HEK293 (cell line): ENCODE measurements around the gene LRP10.

Experiments
- CTCF ChIA-PET: fragments of 350-600 bp; formaldehyde crosslinking; extraction: SDS; loops from one replicate; lab custom pipeline; 2021; ENCODE audit warnings: antibody characterized with exemption; lab: Yijun Ruan, JAX
- POLR2A ChIA-PET: fragments of 300-600 bp; formaldehyde crosslinking; extraction: SDS; loops from one replicate; lab custom pipeline; 2020; ENCODE audit warnings: antibody characterized with exemption, inconsistent platforms; lab: Yijun Ruan, JAX
- H3K27ac ChIP-seq: fragments of 200-500 bp; sonication (Bioruptor generic); 2 replicates; pipeline ENCODE4 v1.5.1; 2014; ENCODE audit warnings: low read depth, low read length, control low read depth, inconsistent platforms; ENCODE audit errors: extremely low read depth
- H3K36me3 ChIP-seq, 2 experiments: fragments of 200-500 bp in 1 of 2; sonication (Bioruptor generic) in 1 of 2; 1 replicate in 1 of 2; 2 replicates in 1 of 2; pipeline ENCODE4 v1.5.1; 2014 to 2017; ENCODE audit warnings: inconsistent platforms in 2 of 2, low read length in 2 of 2; ENCODE audit not compliant: control insufficient read depth in 2 of 2, insufficient read depth in 1 of 2
- H3K4me1 ChIP-seq: fragments of 200-500 bp; sonication (Bioruptor generic); 2 replicates; pipeline ENCODE4 v1.5.1; 2014; ENCODE audit warnings: mild to moderate bottlenecking, low read length, inconsistent platforms; ENCODE audit not compliant: control insufficient read depth, insufficient read depth
- H3K4me3 ChIP-seq: 2 replicates; pipeline ENCODE4 v1.5.1; 2011; ENCODE audit warnings: low read depth, mild to moderate bottlenecking, control low read depth, low read length, moderate library complexity
- H3K9me3 ChIP-seq: fragments of 200-500 bp; sonication (Bioruptor generic); 2 replicates; pipeline ENCODE4 v1.5.1; 2014; ENCODE audit warnings: low read depth, low read length, inconsistent platforms; ENCODE audit not compliant: control insufficient read depth, insufficient read depth
- BCL11B ChIP-seq: fragments of 450-650 bp; formaldehyde crosslinking; IDR thresholded peaks from 2 replicates; pipeline ENCODE4 v1.5.1; 2016; ENCODE audit warnings: low read depth, missing biosample characterization, missing genetic modification characterization
- GFI1B ChIP-seq: fragments of 450-650 bp; formaldehyde crosslinking; IDR thresholded peaks from 2 replicates; pipeline ENCODE4 v1.5.1; 2016; ENCODE audit warnings: missing biosample characterization, missing genetic modification characterization
- KLF8 ChIP-seq: fragments of 450-650 bp; formaldehyde crosslinking; IDR thresholded peaks from 2 replicates; pipeline ENCODE4 v1.5.1; 2016; ENCODE audit warnings: missing biosample characterization, missing genetic modification characterization
- SALL2 ChIP-seq: fragments of 450-650 bp; formaldehyde crosslinking; IDR thresholded peaks from 2 replicates; pipeline ENCODE4 v1.5.0; 2017; ENCODE audit warnings: missing biosample characterization, mild to moderate bottlenecking, missing genetic modification characterization, borderline replicate concordance
- ZBTB20 ChIP-seq: fragments of 450-650 bp; formaldehyde crosslinking; IDR thresholded peaks from 2 replicates; pipeline ENCODE4 v1.5.1; 2016; ENCODE audit warnings: missing biosample characterization, missing genetic modification characterization
- ZBTB48 ChIP-seq: fragments of 450-650 bp; formaldehyde crosslinking; IDR thresholded peaks from 2 replicates; pipeline ENCODE4 v1.5.1; 2016; ENCODE audit warnings: missing biosample characterization, missing genetic modification characterization
- ZEB2 ChIP-seq: fragments of 450-650 bp; formaldehyde crosslinking; IDR thresholded peaks from 2 replicates; pipeline ENCODE4 v1.5.1; 2016; ENCODE audit warnings: missing biosample characterization, missing genetic modification characterization
- ZIC2 ChIP-seq: fragments of 450-650 bp; formaldehyde crosslinking; IDR thresholded peaks from 2 replicates; pipeline ENCODE4 v1.5.1; 2016; ENCODE audit warnings: missing biosample characterization, missing genetic modification characterization
- ZNF112 ChIP-seq: fragments of 450-650 bp; formaldehyde crosslinking; IDR thresholded peaks from 2 replicates; pipeline ENCODE4 v1.5.0; 2017; ENCODE audit warnings: missing biosample characterization, missing genetic modification characterization
- ZNF157 ChIP-seq: fragments of 450-650 bp; formaldehyde crosslinking; IDR thresholded peaks from 2 replicates; pipeline ENCODE4 v1.5.1; 2016; ENCODE audit warnings: missing biosample characterization, missing genetic modification characterization
- ZNF16 ChIP-seq: fragments of 450-650 bp; formaldehyde crosslinking; IDR thresholded peaks from 2 replicates; pipeline ENCODE4 v1.5.1; 2016; ENCODE audit warnings: low read depth, missing biosample characterization, missing genetic modification characterization
- ZNF175 ChIP-seq: fragments of 450-650 bp; formaldehyde crosslinking; IDR thresholded peaks from 2 replicates; pipeline ENCODE4 v1.5.1; 2016; ENCODE audit warnings: missing biosample characterization, missing genetic modification characterization
- ZNF341 ChIP-seq: fragments of 450-650 bp; formaldehyde crosslinking; IDR thresholded peaks from 2 replicates; pipeline ENCODE4; 2016; ENCODE audit warnings: low read depth, missing biosample characterization, missing genetic modification characterization
- ZNF350 ChIP-seq: fragments of 450-650 bp; formaldehyde crosslinking; IDR thresholded peaks from 2 replicates; pipeline ENCODE4 v1.5.0; 2017; ENCODE audit warnings: missing biosample characterization, mild to moderate bottlenecking, missing genetic modification characterization
- ZNF561 ChIP-seq: fragments of 450-650 bp; IDR thresholded peaks from 2 replicates; pipeline ENCODE4 v1.5.1; 2018; ENCODE audit warnings: missing biosample characterization, missing genetic modification characterization, borderline replicate concordance
- ZNF701 ChIP-seq: fragments of 450-650 bp; formaldehyde crosslinking; IDR thresholded peaks from 2 replicates; pipeline ENCODE4 v1.5.1; 2016; ENCODE audit warnings: missing biosample characterization, missing genetic modification characterization
- TF ChIP-seq, protein P1 (sequence below): fragments of 450-650 bp; formaldehyde crosslinking; conservative IDR thresholded peaks from 2 replicates; pipeline ENCODE4 v1.5.1; 2016; ENCODE audit warnings: low read depth, missing biosample characterization, missing genetic modification characterization
- TF ChIP-seq, protein P2 (sequence below): fragments of 450-650 bp; formaldehyde crosslinking; IDR thresholded peaks from 2 replicates; pipeline ENCODE4 v1.5.1; 2016; ENCODE audit warnings: missing biosample characterization, missing genetic modification characterization

Gene LRP10

DNA sequence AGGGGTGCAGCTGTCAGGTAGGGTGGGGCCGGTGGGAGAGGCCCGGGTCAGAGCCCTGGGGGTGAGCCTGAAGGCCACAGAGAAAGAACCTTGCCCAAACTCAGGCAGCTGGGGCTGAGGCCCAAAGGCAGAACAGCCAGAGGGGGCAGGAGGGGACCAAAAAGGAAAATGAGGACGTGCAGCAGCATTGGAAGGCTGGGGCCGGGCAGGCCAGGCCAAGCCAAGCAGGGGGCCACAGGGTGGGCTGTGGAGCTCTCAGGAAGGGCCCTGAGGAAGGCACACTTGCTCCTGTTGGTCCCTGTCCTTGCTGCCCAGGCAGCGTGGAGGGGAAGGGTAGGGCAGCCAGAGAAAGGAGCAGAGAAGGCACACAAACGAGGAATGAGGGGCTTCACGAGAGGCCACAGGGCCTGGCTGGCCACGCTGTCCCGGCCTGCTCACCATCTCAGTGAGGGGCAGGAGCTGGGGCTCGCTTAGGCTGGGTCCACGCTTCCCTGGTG is 24.7 kb upstream of the LRP10 start:
- H3K36me3 ChIP-seq = no peaks in the 10 kb centered on the region; a peak in 1 of 3 replicates
- ChIA-PET CTCF (interaction anchor here (9.7 kb wide), 1 partner anchor 24 kb away, joined by 115 read pairs; no protein-coding TSS in a partner anchor), POLR2A (interaction anchor here (0.9 kb wide), 1 partner anchor 12 kb away, joined by 3 read pairs; no protein-coding TSS in a partner anchor)
- H3K27ac ChIP-seq = no peak overlapping the region
- no peaks in the 10 kb centered on the region for H3K9me3 ChIP-seq
- H3K4me1 ChIP-seq = no peaks in the 10 kb centered on the region
- H3K4me3 ChIP-seq = no peak overlapping the region
- 0 out of 2 replicates have a peak, but pooled peaks have one; percentile 33 for TF ChIP-seq ZNF341 (tag by site-specific recombination)
- no peak for TF ChIP-seq KLF8 (tag by site-specific recombination)

DNA sequence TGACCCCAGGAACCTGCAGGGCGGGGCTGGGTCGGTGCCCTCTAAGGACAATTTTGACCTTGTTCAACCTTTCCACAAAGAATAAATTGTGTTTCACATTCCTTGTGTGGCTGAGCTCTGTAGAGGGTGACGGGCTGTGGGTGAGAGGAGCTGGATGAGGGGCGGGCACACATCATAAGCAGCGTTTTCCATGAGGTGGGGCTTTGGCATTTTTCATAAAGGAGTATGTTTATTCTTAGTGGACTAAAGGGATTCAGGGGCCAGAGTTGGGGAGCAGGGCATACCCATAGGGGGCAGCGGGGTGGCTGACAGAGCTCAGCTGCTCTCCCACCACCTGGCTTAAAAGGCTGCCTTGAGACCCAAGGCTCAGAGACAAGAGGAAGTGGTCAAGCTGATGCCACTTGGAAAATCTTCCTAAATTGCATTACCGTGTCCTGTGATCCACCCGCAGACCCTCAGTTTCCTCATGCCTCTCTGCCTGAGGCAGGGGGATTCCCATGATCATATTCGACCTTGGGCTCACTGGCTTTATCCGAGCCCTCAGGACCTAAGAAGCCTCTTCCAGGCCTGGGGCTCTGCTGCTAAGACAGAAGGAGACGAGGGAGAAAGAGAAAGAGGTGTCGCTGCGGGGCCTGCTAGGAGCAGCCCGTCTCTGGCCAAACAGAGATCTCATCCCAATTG is 23.7 kb upstream of the LRP10 start:
- POLR2A ChIA-PET = interaction anchor here (0.9 kb wide), 1 partner anchor 13 kb away, joined by 3 read pairs; no protein-coding TSS in a partner anchor
- H3K4me3 ChIP-seq = no peak overlapping the region
- CTCF ChIA-PET = interaction anchor here (1.0 to 9.7 kb wide), 3 partner anchors 25 to 291 kb away, joined by 3 to 115 read pairs (median 6); no protein-coding TSS in a partner anchor
- no peaks in the 10 kb centered on the region for H3K4me1 ChIP-seq
- no peak for TF ChIP-seq ZNF350
- TF ChIP-seq ZNF16 = no peak
- no peak for TF ChIP-seq GFI1B (tag by site-specific recombination)
- TF ChIP-seq ZNF175 = no peak
- TF ChIP-seq, protein P1, sequence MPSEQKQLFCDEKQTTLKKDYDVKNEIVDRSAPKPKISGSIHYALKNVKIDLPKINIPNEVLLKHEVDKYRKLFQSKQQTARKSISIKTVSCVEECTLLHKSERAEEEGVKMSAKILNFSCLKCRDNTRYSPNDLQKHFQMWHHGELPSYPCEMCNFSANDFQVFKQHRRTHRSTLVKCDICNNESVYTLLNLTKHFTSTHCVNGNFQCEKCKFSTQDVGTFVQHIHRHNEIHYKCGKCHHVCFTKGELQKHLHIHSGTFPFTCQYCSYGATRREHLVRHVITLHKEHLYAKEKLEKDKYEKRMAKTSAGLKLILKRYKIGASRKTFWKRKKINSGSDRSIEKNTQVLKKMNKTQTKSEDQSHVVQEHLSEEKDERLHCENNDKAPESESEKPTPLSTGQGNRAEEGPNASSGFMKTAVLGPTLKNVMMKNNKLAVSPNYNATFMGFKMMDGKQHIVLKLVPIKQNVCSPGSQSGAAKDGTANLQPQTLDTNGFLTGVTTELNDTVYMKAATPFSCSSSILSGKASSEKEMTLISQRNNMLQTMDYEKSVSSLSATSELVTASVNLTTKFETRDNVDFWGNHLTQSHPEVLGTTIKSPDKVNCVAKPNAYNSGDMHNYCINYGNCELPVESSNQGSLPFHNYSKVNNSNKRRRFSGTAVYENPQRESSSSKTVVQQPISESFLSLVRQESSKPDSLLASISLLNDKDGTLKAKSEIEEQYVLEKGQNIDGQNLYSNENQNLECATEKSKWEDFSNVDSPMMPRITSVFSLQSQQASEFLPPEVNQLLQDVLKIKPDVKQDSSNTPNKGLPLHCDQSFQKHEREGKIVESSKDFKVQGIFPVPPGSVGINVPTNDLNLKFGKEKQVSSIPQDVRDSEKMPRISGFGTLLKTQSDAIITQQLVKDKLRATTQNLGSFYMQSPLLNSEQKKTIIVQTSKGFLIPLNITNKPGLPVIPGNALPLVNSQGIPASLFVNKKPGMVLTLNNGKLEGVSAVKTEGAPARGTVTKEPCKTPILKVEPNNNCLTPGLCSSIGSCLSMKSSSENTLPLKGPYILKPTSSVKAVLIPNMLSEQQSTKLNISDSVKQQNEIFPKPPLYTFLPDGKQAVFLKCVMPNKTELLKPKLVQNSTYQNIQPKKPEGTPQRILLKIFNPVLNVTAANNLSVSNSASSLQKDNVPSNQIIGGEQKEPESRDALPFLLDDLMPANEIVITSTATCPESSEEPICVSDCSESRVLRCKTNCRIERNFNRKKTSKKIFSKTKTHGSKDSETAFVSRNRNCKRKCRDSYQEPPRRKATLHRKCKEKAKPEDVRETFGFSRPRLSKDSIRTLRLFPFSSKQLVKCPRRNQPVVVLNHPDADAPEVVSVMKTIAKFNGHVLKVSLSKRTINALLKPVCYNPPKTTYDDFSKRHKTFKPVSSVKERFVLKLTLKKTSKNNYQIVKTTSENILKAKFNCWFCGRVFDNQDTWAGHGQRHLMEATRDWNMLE (tag by site-specific recombination) = no peak
- TF ChIP-seq ZEB2 (tag by site-specific recombination) = no peak
- TF ChIP-seq ZNF701 (tag by site-specific recombination) = no peak
- TF ChIP-seq ZNF157 (tag by site-specific recombination) = no peak
- TF ChIP-seq ZBTB48 = no peak
- no peak overlapping the region for H3K27ac ChIP-seq
- H3K9me3 ChIP-seq = no peaks in the 10 kb centered on the region
- no peaks in the 10 kb centered on the region; a peak in 1 of 3 replicates for H3K36me3 ChIP-seq

DNA sequence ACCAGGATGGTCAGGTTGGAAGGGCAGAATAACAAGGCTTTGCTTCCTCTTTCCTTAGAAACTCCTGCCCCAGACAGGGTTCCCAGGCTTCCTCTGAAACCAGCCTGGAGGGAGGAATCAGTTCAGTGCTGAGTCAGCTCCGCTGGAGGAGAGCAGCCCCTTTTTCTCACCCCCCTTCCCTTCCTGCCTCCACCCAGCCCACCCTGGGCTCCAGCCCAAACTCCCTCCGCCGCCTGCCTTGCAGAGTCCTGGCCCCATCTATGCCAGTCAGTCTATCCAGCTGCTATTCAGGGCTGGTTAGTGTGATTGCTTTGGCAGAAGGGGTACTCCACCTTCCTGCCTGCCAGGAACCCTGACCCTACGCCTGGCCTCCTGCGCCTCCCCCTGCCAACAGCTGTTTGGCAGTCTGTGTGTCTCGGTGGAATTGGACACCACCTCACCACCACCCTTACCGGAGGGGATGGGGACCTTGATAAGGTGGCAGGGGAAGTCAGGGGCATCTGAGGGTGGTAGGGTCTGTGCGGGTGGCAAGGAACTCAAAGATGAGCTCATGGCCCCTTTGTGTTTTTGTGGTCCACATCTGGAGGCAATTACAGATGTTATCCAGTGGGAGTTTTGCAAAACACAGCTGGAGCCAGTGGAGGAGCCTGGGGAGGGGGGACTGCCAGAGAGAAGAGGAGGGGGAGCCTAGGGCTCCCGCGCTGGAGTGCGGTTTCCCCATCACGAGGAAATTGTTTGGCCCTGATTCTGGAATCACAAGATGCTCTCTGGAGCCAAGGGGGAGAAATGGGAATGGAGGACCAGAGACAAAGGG is 23.0 kb upstream of the LRP10 start:
- Histone ChIP-seq H3K4me1 (no peaks in the 10 kb centered on the region), H3K4me3 (no peak overlapping the region), H3K27ac (no peak overlapping the region), H3K36me3 (no peaks in the 10 kb centered on the region; a peak in 1 of 3 replicates), H3K9me3 (no peaks in the 10 kb centered on the region)
- ChIA-PET POLR2A (interaction anchor here (0.6 kb wide), 1 partner anchor 22 kb away, joined by 3 read pairs; no protein-coding TSS in a partner anchor), CTCF (interaction anchor here (0.6 to 9.7 kb wide), 4 partner anchors 12 to 292 kb away, joined by 3 to 115 read pairs (median 4); no protein-coding TSS in a partner anchor)
- TF ChIP-seq ZNF350 (no peak), SALL2 (tag by site-specific recombination) (no peak), ZNF112 (tag by site-specific recombination) (no peak), ZBTB20 (tag by site-specific recombination) (peak; percentile 68), ZNF561 (tag by site-specific recombination) (no peak), ZIC2 (peak; percentile 16; the same call in 1 of the 2 replicates), BCL11B (tag by site-specific recombination) (no peak)
- TF ChIP-seq, protein P2, sequence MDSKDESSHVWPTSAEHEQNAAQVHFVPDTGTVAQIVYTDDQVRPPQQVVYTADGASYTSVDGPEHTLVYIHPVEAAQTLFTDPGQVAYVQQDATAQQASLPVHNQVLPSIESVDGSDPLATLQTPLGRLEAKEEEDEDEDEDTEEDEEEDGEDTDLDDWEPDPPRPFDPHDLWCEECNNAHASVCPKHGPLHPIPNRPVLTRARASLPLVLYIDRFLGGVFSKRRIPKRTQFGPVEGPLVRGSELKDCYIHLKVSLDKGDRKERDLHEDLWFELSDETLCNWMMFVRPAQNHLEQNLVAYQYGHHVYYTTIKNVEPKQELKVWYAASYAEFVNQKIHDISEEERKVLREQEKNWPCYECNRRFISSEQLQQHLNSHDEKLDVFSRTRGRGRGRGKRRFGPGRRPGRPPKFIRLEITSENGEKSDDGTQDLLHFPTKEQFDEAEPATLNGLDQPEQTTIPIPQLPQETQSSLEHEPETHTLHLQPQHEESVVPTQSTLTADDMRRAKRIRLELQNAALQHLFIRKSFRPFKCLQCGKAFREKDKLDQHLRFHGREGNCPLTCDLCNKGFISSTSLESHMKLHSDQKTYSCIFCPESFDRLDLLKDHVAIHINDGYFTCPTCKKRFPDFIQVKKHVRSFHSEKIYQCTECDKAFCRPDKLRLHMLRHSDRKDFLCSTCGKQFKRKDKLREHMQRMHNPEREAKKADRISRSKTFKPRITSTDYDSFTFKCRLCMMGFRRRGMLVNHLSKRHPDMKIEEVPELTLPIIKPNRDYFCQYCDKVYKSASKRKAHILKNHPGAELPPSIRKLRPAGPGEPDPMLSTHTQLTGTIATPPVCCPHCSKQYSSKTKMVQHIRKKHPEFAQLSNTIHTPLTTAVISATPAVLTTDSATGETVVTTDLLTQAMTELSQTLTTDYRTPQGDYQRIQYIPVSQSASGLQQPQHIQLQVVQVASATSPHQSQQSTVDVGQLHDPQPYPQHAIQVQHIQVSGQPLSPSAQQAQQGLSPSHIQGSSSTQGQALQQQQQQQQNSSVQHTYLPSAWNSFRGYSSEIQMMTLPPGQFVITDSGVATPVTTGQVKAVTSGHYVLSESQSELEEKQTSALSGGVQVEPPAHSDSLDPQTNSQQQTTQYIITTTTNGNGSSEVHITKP (tag by site-specific recombination) = peak; percentile 83; the same call in 1 of the 2 replicates
